ENCODE measurements around the gene EIF3CL. TPM values are rescaled to one million over a fixed set of nuclear protein-coding genes. Genes with fewer than 3 reads are reported as not detected.
"Not testable (repeated sequence)": the region's sequence is repeated elsewhere in the genome, so short reads cannot be mapped to it uniquely, and the experiment has no call there.

Gene EIF3CL
- total and polyA plus RNA-seq, 7 donors = 46.2 to 235 (median 107) TPM

GRCh38 chr16:28335678-28336077 lies 68.0 kb downstream of the EIF3CL start:
- intact Hi-C loops (cut with DNase I); H3K4me3 ChIP-seq: not testable (repeated sequence)

GRCh38 chr16:28332632-28333031 lies 71.0 kb downstream of the EIF3CL start:
- intact Hi-C loops (cut with DNase I); H3K4me3 ChIP-seq; DNase-seq; H3K27me3 ChIP-seq; H3K27ac ChIP-seq; H3K36me3 ChIP-seq; H3K4me1 ChIP-seq; H3K9me3 ChIP-seq: not testable (repeated sequence)
- WGBS, 2 donors = 68 to 74% methylated on average over 6 of the region's 6 CpGs

More at GRCh38 chr16:28335678-28336077, 68.0 kb downstream of the EIF3CL start:
- not testable (repeated sequence) for H3K27me3 ChIP-seq, H3K9me3 ChIP-seq, H3K36me3 ChIP-seq, H3K4me1 ChIP-seq, H3K27ac ChIP-seq, DNase-seq
- WGBS, 2 donors = 92 to 93% methylated on average over 8 of the region's 8 CpGs

- H3K4me1 ChIP-seq; intact Hi-C loops (cut with DNase I); DNase-seq; H3K36me3 ChIP-seq; H3K27ac ChIP-seq; H3K9me3 ChIP-seq; H3K27me3 ChIP-seq; H3K4me3 ChIP-seq: not testable (repeated sequence)
- 66 to 79% methylated on average over 2 of the region's 2 CpGs for WGBS, 2 donors
Observed at GRCh38 chr16:28330981-28331380, 72.7 kb downstream of the EIF3CL start.

GRCh38 chr16:28330232-28330631 lies 73.4 kb downstream of the EIF3CL start:
- peak; percentile 46 for DNase-seq
- H3K4me1 ChIP-seq; H3K27me3 ChIP-seq; H3K36me3 ChIP-seq; H3K4me3 ChIP-seq; H3K27ac ChIP-seq; H3K9me3 ChIP-seq; intact Hi-C loops (cut with DNase I): not testable (repeated sequence)
- 49 to 65% methylated on average over 8 to 9 of the region's 9 CpGs for WGBS, 2 donors

Small RNA genes within 50 kb of the gene (small RNA-seq; reads per million reads assigned to genes)
- 0 reads per million in 3 donors for gene AC138904.2
- gene MIR6862-1 = 0 reads per million in 3 donors

Other genes starting within 250 kb of the EIF3CL start
- gene XPO6, start 191.9 kb downstream of the EIF3CL start, total RNA-seq = 10 to 100 TPM; 48.9 to 85.5 (median 57.0) TPM
- gene XPO6, start 191.9 kb downstream of the EIF3CL start, polyA plus RNA-seq = 100 to 1,000 TPM in 1 of 3 donors, 10 to 100 TPM in 2; 40.2 to 101 (median 41.2) TPM
- under 1 TPM in 3 of 4 donors, not detected in 1; 0.14 to 0.36 (median 0.33) TPM for gene SBK1, start 111.3 kb downstream of the EIF3CL start, total RNA-seq
- gene SBK1, start 111.3 kb downstream of the EIF3CL start, polyA plus RNA-seq = 1 to 10 TPM in 1 of 3 donors, under 1 TPM in 1, not detected in 1; under 0.01 to 1.3 TPM
- gene NPIPB6, start 40.3 kb downstream of the EIF3CL start, total RNA-seq = 1 to 10 TPM in 3 of 4 donors, not detected in 1; 2.1 to 4.1 (median 3.4) TPM
- 1 to 10 TPM in 1 of 3 donors, under 1 TPM in 1, not detected in 1; 0.60 to 1.1 TPM for gene NPIPB6, start 40.3 kb downstream of the EIF3CL start, polyA plus RNA-seq
- not detected for gene NPIPB7, start 68.5 kb upstream of the EIF3CL start, total RNA-seq
- gene NPIPB7, start 68.5 kb upstream of the EIF3CL start, polyA plus RNA-seq = 1 to 10 TPM in 1 of 3 donors, under 1 TPM in 2; 0.48 to 1.8 (median 0.92) TPM
- 10 to 100 TPM; 16.8 to 23.0 (median 17.9) TPM for gene CLN3, start 88.2 kb upstream of the EIF3CL start, total RNA-seq
- 100 to 1,000 TPM in 1 of 3 donors, 10 to 100 TPM in 2; 31.2 to 123 (median 53.6) TPM for gene CLN3, start 88.2 kb upstream of the EIF3CL start, polyA plus RNA-seq
- gene APOBR, start 90.8 kb upstream of the EIF3CL start, total RNA-seq = 1 to 10 TPM in 2 of 4 donors, under 1 TPM in 2; 0.68 to 1.1 (median 1.0) TPM
- gene APOBR, start 90.8 kb upstream of the EIF3CL start, polyA plus RNA-seq = 10 to 100 TPM; 10.8 to 94.5 (median 24.0) TPM
- not detected for gene IL27, start 103.0 kb upstream of the EIF3CL start, total RNA-seq
- under 1 TPM in 1 of 3 donors, not detected in 2; 0.22 TPM for gene IL27, start 103.0 kb upstream of the EIF3CL start, polyA plus RNA-seq
- gene NUPR1, start 135.1 kb upstream of the EIF3CL start, total RNA-seq = 10 to 100 TPM; 54.3 to 83.9 (median 63.4) TPM
- gene NUPR1, start 135.1 kb upstream of the EIF3CL start, polyA plus RNA-seq = 100 to 1,000 TPM in 2 of 3 donors, 10 to 100 TPM in 1; 48.6 to 318 (median 171) TPM
- gene SGF29, start 150.1 kb upstream of the EIF3CL start, total RNA-seq = 10 to 100 TPM; 38.5 to 58.7 (median 44.9) TPM
- 10 to 100 TPM; 13.2 to 22.9 (median 15.6) TPM for gene SGF29, start 150.1 kb upstream of the EIF3CL start, polyA plus RNA-seq
- 1 to 10 TPM in 1 of 4 donors, under 1 TPM in 1, not detected in 2; 0.71 to 1.9 TPM for gene SULT1A2, start 193.2 kb upstream of the EIF3CL start, total RNA-seq
- gene SULT1A2, start 193.2 kb upstream of the EIF3CL start, polyA plus RNA-seq = 100 to 1,000 TPM in 1 of 3 donors, 10 to 100 TPM in 2; 20.4 to 101 (median 25.1) TPM
- 10 to 100 TPM; 10.2 to 27.7 (median 15.0) TPM for gene SULT1A1, start 206.2 kb upstream of the EIF3CL start, total RNA-seq
- 100 to 1,000 TPM in 2 of 3 donors, 10 to 100 TPM in 1; 89.4 to 283 (median 276) TPM for gene SULT1A1, start 206.2 kb upstream of the EIF3CL start, polyA plus RNA-seq
- gene NPIPB8, start 234.2 kb upstream of the EIF3CL start, total RNA-seq = 1 to 10 TPM in 1 of 4 donors, under 1 TPM in 2, not detected in 1; 0.27 to 1.8 (median 0.55) TPM
- under 1 TPM in 1 of 3 donors, not detected in 2; 0.12 TPM for gene NPIPB8, start 234.2 kb upstream of the EIF3CL start, polyA plus RNA-seq

All from sigmoid colon (tissue), 7 donors.